CD4-positive, alpha-beta memory T cell (primary cell): Measurements from ENCODE around the gene TFAP2E. TPM values are rescaled to one million over a fixed set of nuclear protein-coding genes. Genes with fewer than 3 reads are reported as not detected.

ENCODE experiments used
- CTCF ChIA-PET: fragments of 350-600 bp; sonication (Branson Sonifier 250); formaldehyde crosslinking; loops from one replicate; lab custom pipeline; 2021; ENCODE audit warnings: inconsistent platforms; ENCODE audit not compliant: partially characterized antibody; lab: Charles Lee
- POLR2A ChIA-PET: fragments of 350-600 bp; sonication (Branson Sonifier 250); formaldehyde crosslinking; loops from one replicate; lab custom pipeline; 2021; ENCODE audit not compliant: partially characterized antibody; lab: Charles Lee
- DNase-seq, 5 donors: peaks; one replicate each; pipeline versions ENCODE4 v3.0.0 to v3.0.0-alpha.2; 2020 to 2022; ENCODE audit warnings: mixed read lengths in 1 of 5
- H3K27ac ChIP-seq: one replicate; pipeline ENCODE4 v1.7.0; 2013; ENCODE audit warnings: low read depth, low read length
- H3K27me3 ChIP-seq: 2 replicates; pipeline ENCODE4 v1.7.0; 2013; ENCODE audit warnings: mild to moderate bottlenecking, low read length, moderate library complexity; ENCODE audit not compliant: insufficient read depth
- H3K36me3 ChIP-seq: 2 replicates; pipeline ENCODE4 v1.7.0; 2013; ENCODE audit warnings: mild to moderate bottlenecking, low read length, moderate library complexity; ENCODE audit not compliant: insufficient read depth
- H3K4me1 ChIP-seq: 2 replicates; pipeline ENCODE4 v1.7.0; 2013; ENCODE audit warnings: mild to moderate bottlenecking, low read length, moderate library complexity; ENCODE audit not compliant: insufficient read depth
- H3K4me3 ChIP-seq, 2 donors: one replicate each; pipeline ENCODE4 v1.7.0; 2013; ENCODE audit warnings: low read length in 2 of 2, mild to moderate bottlenecking in 1 of 2
- H3K9me3 ChIP-seq, 2 donors: one replicate each; pipeline ENCODE4 v1.7.0; 2013; ENCODE audit warnings: low read length in 2 of 2, control low read depth in 1 of 2; ENCODE audit not compliant: control insufficient read depth in 1 of 2
- H3K27ac Mint-ChIP-seq, 7 donors: one replicate each; pipeline ENCODE4 v1.8.0; 2020 to 2021; ENCODE audit warnings: mixed read lengths in 7 of 7, mild to moderate bottlenecking in 6 of 7, inconsistent platforms in 3 of 7, moderate library complexity in 3 of 7
- H3K27me3 Mint-ChIP-seq, 2 donors: one replicate each; pipeline ENCODE4 v1.8.0; 2020 to 2021; ENCODE audit warnings: mixed read lengths in 2 of 2
- H3K36me3 Mint-ChIP-seq, 2 donors: one replicate each; pipeline ENCODE4 v1.8.0; 2020 to 2021; ENCODE audit warnings: mixed read lengths in 2 of 2, inconsistent platforms in 1 of 2, mild to moderate bottlenecking in 1 of 2
- H3K4me1 Mint-ChIP-seq, 4 donors: one replicate each; pipeline ENCODE4 v1.8.0; 2020 to 2021; ENCODE audit warnings: mixed read lengths in 4 of 4, mild to moderate bottlenecking in 1 of 4
- H3K4me3 Mint-ChIP-seq, 8 donors: one replicate each; pipeline ENCODE4 v1.8.0; 2020 to 2021; ENCODE audit warnings: mixed read lengths in 8 of 8, mild to moderate bottlenecking in 7 of 8, moderate library complexity in 6 of 8, inconsistent platforms in 3 of 8
- H3K9me3 Mint-ChIP-seq, 8 donors: one replicate each; pipeline ENCODE4 v1.8.0; 2020 to 2021; ENCODE audit warnings: mixed read lengths in 8 of 8, mild to moderate bottlenecking in 5 of 8, inconsistent platforms in 3 of 8, moderate library complexity in 1 of 8
- intact Hi-C: fragments of 100-400 bp; cut with micrococcal nuclease; formaldehyde crosslinking; loops from one replicate; pipeline ENCODE4 v1.15.1; 2023
- polyA plus RNA-seq, 2 donors: library from polyadenylated mRNA; unstranded; fragments of 300-500 nt; fragmentation: Illumina TruSeq; gene quantifications; one replicate each; pipeline ENCODE4 v1.2.3, GENCODE V29; 2021
- total RNA-seq, 2 experiments: library from RNA; stranded (reverse); gene quantifications; one replicate each; pipeline ENCODE4 v1.2.3, GENCODE V29; 2021

Gene TFAP2E
- total and polyA plus RNA-seq, 4 experiments from 2014 or later, result 0.23 to 2.9 (median 2.3) TPM; not detected in 1

DNA sequence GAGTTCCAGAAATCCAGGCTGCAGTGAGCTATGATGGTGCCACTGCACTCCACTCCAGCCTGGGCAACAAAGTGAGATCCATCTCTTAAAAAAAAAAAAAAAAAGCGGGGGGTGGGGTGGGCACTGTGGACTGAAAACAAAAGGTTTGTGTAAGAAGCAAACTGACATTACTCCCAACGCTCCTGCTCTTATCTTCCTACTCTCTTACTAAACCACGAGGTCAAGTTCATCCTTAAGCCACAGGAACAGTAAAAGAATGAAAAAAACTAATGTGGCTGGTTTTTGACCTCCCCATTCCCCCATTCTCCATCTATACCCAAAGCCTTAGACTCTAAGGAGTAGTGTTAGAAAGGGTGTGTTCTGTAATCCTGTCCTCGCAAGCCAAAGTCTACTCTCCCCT is 30.8 kb downstream of the TFAP2E start:
- DNase-seq, result no peak
- intact Hi-C loops, result no loop called here
- POLR2A ChIA-PET, result interaction anchor here (1.1 kb wide), 1 partner anchor 13 kb away, joined by 3 read pairs; no protein-coding TSS in a partner anchor
- no peaks in the 10 kb centered on the region for H3K27me3 Mint-ChIP-seq
- Histone ChIP-seq H3K4me3 (no peak overlapping the region), H3K27me3 (no peaks in the 10 kb centered on the region), H3K36me3 (peaks cover 46% of the 10 kb centered on the region), H3K9me3 (no peaks in the 10 kb centered on the region), H3K4me1 (no peaks in the 10 kb centered on the region), H3K27ac (no peak overlapping the region)
- peaks cover 0 to 13% (median 2%) of the 10 kb centered on the region in 4 donors for H3K4me1 Mint-ChIP-seq
- CTCF ChIA-PET, result interaction anchor here (1.5 to 2.1 kb wide), 2 partner anchors 35 to 122 kb away, joined by 4 to 8 read pairs; no protein-coding TSS in a partner anchor
- no peaks in the 10 kb centered on the region for H3K9me3 Mint-ChIP-seq
- H3K36me3 Mint-ChIP-seq, result peaks cover 50 to 77% of the 10 kb centered on the region in 2 donors
- H3K27ac Mint-ChIP-seq, result no peak overlapping the region
- no peak overlapping the region for H3K4me3 Mint-ChIP-seq

DNA sequence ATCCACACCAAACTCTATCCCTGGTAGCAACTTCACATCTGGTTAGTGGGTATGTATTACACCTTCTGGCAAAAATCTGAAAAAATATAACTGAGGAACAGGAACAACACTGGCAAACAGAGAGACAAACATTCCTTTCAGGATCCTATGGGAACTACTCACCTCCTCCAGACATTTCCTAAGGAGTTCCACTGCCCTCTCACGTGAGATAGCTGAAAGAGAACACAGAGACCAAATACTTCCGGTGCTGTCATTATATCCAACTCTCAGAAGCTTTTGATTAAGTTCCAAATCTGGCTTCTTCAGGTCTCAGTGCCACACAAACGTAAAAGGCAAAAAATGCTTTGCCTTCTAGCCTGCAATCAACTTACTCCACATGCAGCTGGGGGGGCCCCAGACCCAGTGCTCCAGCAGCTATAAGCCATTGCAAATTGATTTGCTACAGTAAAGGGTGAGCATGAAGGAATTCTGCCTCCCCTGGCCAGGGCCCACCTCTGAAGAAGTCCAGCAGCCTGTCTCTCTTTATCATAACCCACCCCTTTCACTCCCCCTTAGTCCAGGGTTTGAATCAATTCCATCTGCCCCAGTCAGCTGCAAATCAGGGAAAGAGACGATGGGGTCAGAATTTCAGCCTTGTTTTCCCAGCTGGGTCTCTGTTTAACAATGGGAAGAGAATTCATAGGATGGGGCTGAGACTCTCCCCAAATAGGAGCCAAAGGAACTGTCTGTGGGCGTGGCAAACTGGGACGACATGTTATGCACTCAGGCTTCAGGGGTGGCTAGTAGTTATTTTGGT is 32.2 kb downstream of the TFAP2E start:
- POLR2A ChIA-PET, result interaction anchor here (1.1 kb wide), 1 partner anchor 11 kb away, joined by 3 read pairs; no protein-coding TSS in a partner anchor
- H3K9me3 Mint-ChIP-seq, result no peaks in the 10 kb centered on the region
- no peak overlapping the region for H3K4me3 ChIP-seq
- no peaks in the 10 kb centered on the region for H3K27me3 Mint-ChIP-seq
- H3K36me3 Mint-ChIP-seq, result peaks cover 47 to 76% of the 10 kb centered on the region in 2 donors
- DNase-seq, result no peak
- CTCF ChIA-PET, result no interaction called here
- no peak overlapping the region for H3K27ac ChIP-seq
- peak overlapping the region in 2 of 7 donors; percentile 6 to 55 for H3K27ac Mint-ChIP-seq
- H3K27me3 ChIP-seq, result no peaks in the 10 kb centered on the region
- peaks cover 48% of the 10 kb centered on the region for H3K36me3 ChIP-seq
- no peak overlapping the region for H3K4me3 Mint-ChIP-seq
- H3K9me3 ChIP-seq, result no peaks in the 10 kb centered on the region
- no peaks in the 10 kb centered on the region for H3K4me1 ChIP-seq
- H3K4me1 Mint-ChIP-seq, result peaks cover 0 to 13% (median 3%) of the 10 kb centered on the region in 4 donors
- intact Hi-C loops, result no loop called here

DNA sequence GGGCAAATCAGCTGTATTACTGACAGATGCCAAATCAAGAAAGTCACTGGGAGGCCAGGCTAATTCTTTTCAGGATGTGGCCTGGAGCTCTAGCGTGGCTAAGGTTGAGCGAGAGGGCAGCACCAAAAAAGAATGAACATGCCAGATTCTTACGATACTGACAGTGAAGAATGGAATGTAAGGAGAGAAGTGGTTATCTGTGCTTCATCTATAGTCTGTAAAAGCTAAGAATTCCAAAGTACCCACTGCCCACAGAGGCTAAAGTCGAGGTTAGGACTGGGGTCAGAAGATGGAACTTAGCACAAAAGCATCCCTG is 32.7 kb downstream of the TFAP2E start:
- Histone ChIP-seq H3K27me3 (no peaks in the 10 kb centered on the region), H3K4me3 (no peak overlapping the region), H3K36me3 (peaks cover 47% of the 10 kb centered on the region), H3K4me1 (no peaks in the 10 kb centered on the region), H3K9me3 (no peaks in the 10 kb centered on the region), H3K27ac (no peak overlapping the region)
- POLR2A ChIA-PET, result no interaction called here
- DNase-seq, result no peak
- no peak overlapping the region for H3K4me3 Mint-ChIP-seq
- H3K4me1 Mint-ChIP-seq, result peaks cover 0 to 13% (median 3%) of the 10 kb centered on the region in 4 donors
- no peaks in the 10 kb centered on the region for H3K9me3 Mint-ChIP-seq
- H3K36me3 Mint-ChIP-seq, result peaks cover 48 to 74% of the 10 kb centered on the region in 2 donors
- intact Hi-C loops, result no loop called here
- CTCF ChIA-PET, result interaction anchor here (1.2 kb wide), 1 partner anchor 110 kb away, joined by 3 read pairs; no protein-coding TSS in a partner anchor
- H3K27ac Mint-ChIP-seq, result peak overlapping the region in 4 of 7 donors; percentile 6 to 71 (median 41)
- no peaks in the 10 kb centered on the region for H3K27me3 Mint-ChIP-seq

DNA sequence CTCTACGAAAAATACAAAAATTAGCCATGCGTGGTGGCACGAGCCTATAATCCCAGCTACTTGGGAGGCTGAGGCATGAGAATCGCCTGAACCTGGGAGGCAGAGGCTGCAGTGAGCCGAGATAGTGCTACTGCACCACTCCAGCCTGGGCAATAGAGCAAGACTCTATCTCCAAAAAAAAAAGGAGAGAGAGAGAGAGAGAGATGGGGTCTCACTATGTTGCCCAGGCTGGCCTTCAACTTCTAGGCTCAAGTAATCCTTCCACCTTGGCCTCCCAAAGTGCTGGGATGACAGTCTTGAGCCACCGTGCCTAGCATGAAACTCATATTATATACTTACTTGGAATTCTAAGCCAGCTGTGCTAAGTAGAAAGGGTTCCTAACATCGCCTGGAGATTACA is 38.5 kb downstream of the TFAP2E start:
- H3K9me3 ChIP-seq, result no peaks in the 10 kb centered on the region
- no peaks in the 10 kb centered on the region for H3K27me3 ChIP-seq
- Mint-ChIP-seq H3K27me3 (no peaks in the 10 kb centered on the region), H3K4me1 (peaks cover 9 to 21% (median 13%) of the 10 kb centered on the region in 4 donors), H3K36me3 (peaks cover 38 to 67% of the 10 kb centered on the region in 2 donors), H3K4me3 (no peak overlapping the region), H3K27ac (peak overlapping the region in 1 of 7 donors; percentile 35), H3K9me3 (no peaks in the 10 kb centered on the region)
- intact Hi-C loops, result no loop called here
- no peaks in the 10 kb centered on the region for H3K4me1 ChIP-seq
- ChIA-PET CTCF (interaction anchor here (1.5 kb wide), 1 partner anchor 47 kb away, joined by 4 read pairs; no protein-coding TSS in a partner anchor), POLR2A (no interaction called here)
- peaks cover 31% of the 10 kb centered on the region for H3K36me3 ChIP-seq
- DNase-seq, result no peak
- H3K4me3 ChIP-seq, result no peak overlapping the region
- no peak overlapping the region for H3K27ac ChIP-seq

DNA sequence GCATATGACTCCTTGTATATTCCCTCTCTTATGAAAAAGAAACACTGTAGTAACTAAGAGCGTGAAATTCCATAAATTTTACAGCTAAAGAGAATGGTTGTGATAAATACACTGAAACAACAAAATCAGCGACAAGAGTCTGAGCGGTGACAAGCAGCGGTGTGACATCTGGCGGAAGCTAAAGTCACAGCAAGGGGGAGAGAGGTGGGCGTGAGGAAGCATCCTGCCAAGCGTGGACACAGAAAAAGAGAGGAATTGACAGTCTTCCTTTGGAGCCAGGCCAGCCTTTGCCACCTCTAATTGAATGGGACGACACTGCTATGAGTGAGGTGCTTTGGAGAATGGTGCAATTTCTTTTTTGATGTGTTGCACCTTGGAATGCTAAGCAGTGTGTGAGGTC is 42.3 kb downstream of the TFAP2E start:
- Mint-ChIP-seq H3K4me3 (no peak overlapping the region), H3K4me1 (peaks cover 6 to 21% (median 16%) of the 10 kb centered on the region in 4 donors), H3K36me3 (peaks cover 34 to 58% of the 10 kb centered on the region in 2 donors), H3K27me3 (no peaks in the 10 kb centered on the region), H3K27ac (peak overlapping the region in 2 of 7 donors; percentile 46 to 70), H3K9me3 (no peaks in the 10 kb centered on the region)
- POLR2A ChIA-PET, result no interaction called here
- H3K27me3 ChIP-seq, result no peaks in the 10 kb centered on the region
- no peaks in the 10 kb centered on the region for H3K4me1 ChIP-seq
- H3K4me3 ChIP-seq, result no peak overlapping the region
- H3K9me3 ChIP-seq, result no peaks in the 10 kb centered on the region
- intact Hi-C loops, result no loop called here
- no peak for DNase-seq
- H3K36me3 ChIP-seq, result peaks cover 17% of the 10 kb centered on the region
- CTCF ChIA-PET, result no interaction called here
- no peak overlapping the region for H3K27ac ChIP-seq

DNA sequence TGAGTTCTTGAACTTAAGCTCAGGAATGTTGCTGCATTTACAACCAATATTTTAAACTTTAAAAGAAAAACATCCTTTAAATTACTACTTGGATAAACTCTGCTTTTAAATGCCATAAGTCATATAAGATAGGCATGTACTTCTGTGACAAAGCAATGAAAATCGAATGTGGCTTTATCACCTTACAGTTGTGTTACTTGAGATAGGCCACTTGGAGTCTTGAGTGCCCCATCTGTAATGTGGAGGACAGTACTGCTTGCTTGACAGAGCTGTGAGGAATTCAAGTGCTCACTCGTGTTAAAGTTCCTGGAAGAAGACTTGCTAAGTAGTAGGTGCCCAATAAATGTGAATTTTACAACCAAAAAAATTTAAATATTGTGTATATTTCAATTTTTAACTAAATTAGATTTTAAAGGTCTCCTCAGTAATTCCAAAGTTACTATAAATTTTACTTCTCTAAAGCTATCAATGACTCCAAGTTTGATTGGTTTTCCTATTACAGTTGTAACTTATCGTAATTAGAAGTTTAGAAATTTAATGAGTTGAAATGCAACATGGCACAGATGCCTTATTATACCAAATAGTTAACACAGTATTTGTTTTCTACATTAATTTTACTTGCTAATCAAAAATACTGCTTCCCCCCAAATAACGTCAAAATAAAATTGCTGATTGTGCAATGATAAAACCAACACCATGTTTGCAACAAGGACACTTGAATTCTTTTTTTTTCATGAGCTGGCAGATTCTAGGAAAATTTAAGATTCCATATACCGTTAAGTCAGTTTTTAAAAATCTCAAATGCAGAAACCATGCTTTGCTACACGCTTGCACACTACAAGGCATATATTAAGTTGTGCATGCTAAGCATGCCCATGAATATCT is 46.4 kb downstream of the TFAP2E start:
- Mint-ChIP-seq H3K9me3 (no peaks in the 10 kb centered on the region), H3K27me3 (no peaks in the 10 kb centered on the region), H3K27ac (no peak overlapping the region), H3K4me3 (no peak overlapping the region), H3K4me1 (peaks cover 18 to 21% (median 19%) of the 10 kb centered on the region in 4 donors), H3K36me3 (peaks cover 30 to 48% of the 10 kb centered on the region in 2 donors)
- ChIA-PET CTCF (interaction anchor here (1.0 to 2.3 kb wide), 4 partner anchors 13 to 108 kb away, joined by 3 to 7 read pairs (median 4); no protein-coding TSS in a partner anchor), POLR2A (interaction anchor here (1.3 kb wide), 1 partner anchor 18 kb away, joined by 3 read pairs; no protein-coding TSS in a partner anchor)
- DNase-seq, result no peak
- Histone ChIP-seq H3K27me3 (no peaks in the 10 kb centered on the region), H3K27ac (no peak overlapping the region), H3K4me1 (no peaks in the 10 kb centered on the region), H3K9me3 (no peaks in the 10 kb centered on the region), H3K36me3 (peaks cover 19% of the 10 kb centered on the region), H3K4me3 (no peak overlapping the region)
- intact Hi-C loops, result no loop called here
